Caco-2 (cell line): Measurements from ENCODE around the gene BIN2. TPM values are rescaled to one million over a fixed set of nuclear protein-coding genes. Genes with fewer than 3 reads are reported as not detected.

Experiments
- BruUV-seq: library from RNA; stranded (reverse); fragments of 400-500 nt; replicated peaks from 2 replicates; lab custom pipeline; 2021; lab: Mats Ljungman, UMichigan
- CTCF ChIA-PET: fragments of 300-600 bp; sonication (Branson Sonifier 250); formaldehyde crosslinking; loops from one replicate; lab custom pipeline; 2022; ENCODE audit warnings: antibody characterized with exemption; lab: Charles Lee
- POLR2A ChIA-PET: fragments of 300-600 bp; sonication (Branson Sonifier 250); formaldehyde crosslinking; loops from one replicate; lab custom pipeline; 2022; ENCODE audit warnings: antibody characterized with exemption; lab: Charles Lee
- DNase-seq, 2 experiments: peaks; one replicate each; pipeline versions ENCODE4 v3.0.0 to v3.0.0-alpha.2; 2020 to 2022
- H3K27me3 ChIP-seq: replicated peaks from 2 replicates; pipeline ENCODE4 v1.6.0; 2011; ENCODE audit warnings: low read length; ENCODE audit not compliant: control insufficient read depth, insufficient read depth
- H3K36me3 ChIP-seq: 2 replicates; pipeline ENCODE4 v1.5.1; 2011; ENCODE audit warnings: low read length; ENCODE audit not compliant: control insufficient read depth, insufficient read depth
- H3K4me1 ChIP-seq: fragments of 250-450 bp; sonication (Bioruptor Pico); 2 replicates; pipeline ENCODE4 v1.5.1; 2020; ENCODE audit warnings: mild to moderate bottlenecking
- H3K4me3 ChIP-seq: 2 replicates; pipeline ENCODE4 v1.5.1; 2011; ENCODE audit warnings: low read depth, mild to moderate bottlenecking, control low read depth, low read length
- H3K9me3 ChIP-seq: fragments of 250-450 bp; sonication (Bioruptor Pico); 2 replicates; pipeline ENCODE4 v1.5.1; 2020; ENCODE audit warnings: mild to moderate bottlenecking, moderate library complexity
- H3K27ac Mint-ChIP-seq: one replicate; pipeline ENCODE4 v1.8.0; 2022; ENCODE audit warnings: mixed read lengths; ENCODE audit not compliant: unreplicated experiment
- H3K27me3 Mint-ChIP-seq: one replicate; pipeline ENCODE4 v1.8.0; 2022; ENCODE audit warnings: mixed read lengths; ENCODE audit not compliant: insufficient read depth, unreplicated experiment
- H3K36me3 Mint-ChIP-seq: one replicate; pipeline ENCODE4 v1.8.0; 2022; ENCODE audit warnings: mild to moderate bottlenecking, mixed read lengths; ENCODE audit not compliant: insufficient read depth, unreplicated experiment
- H3K4me1 Mint-ChIP-seq: one replicate; pipeline ENCODE4 v1.8.0; 2022; ENCODE audit warnings: low read depth, mixed read lengths; ENCODE audit not compliant: unreplicated experiment
- H3K4me3 Mint-ChIP-seq: one replicate; pipeline ENCODE4 v1.8.0; 2022; ENCODE audit warnings: mild to moderate bottlenecking, moderate library complexity, mixed read lengths; ENCODE audit not compliant: unreplicated experiment
- H3K9me3 Mint-ChIP-seq: one replicate; pipeline ENCODE4 v1.8.0; 2022; ENCODE audit warnings: mixed read lengths; ENCODE audit not compliant: unreplicated experiment
- intact Hi-C: fragments of 100-400 bp; cut with micrococcal nuclease; formaldehyde crosslinking; loops from one replicate; pipeline ENCODE4 v1.10.0; 2022; ENCODE audit not compliant: unreplicated experiment
- total RNA-seq: library from RNA; stranded (reverse); gene quantifications from 2 replicates; pipeline ENCODE4 v1.2.3, GENCODE V29; 2022
- TF ChIP-seq, protein P1 (sequence below), 2 experiments: fragments of 200-600 bp in 1 of 2; IDR thresholded peaks; 1 replicate in 1 of 2; 2 replicates in 1 of 2; pipeline versions ENCODE4 v1.5.1 to v1.8.0; 2011 to 2022; ENCODE audit warnings: antibody characterized with exemption in 1 of 2, control low read depth in 1 of 2, inconsistent platforms in 1 of 2, low read depth in 1 of 2, low read length in 1 of 2, mild to moderate bottlenecking in 1 of 2, moderate library complexity in 1 of 2; ENCODE audit not compliant: insufficient read depth in 1 of 2, severe bottlenecking in 1 of 2, unreplicated experiment in 1 of 2

Gene BIN2
- total RNA-seq, 1 experiment from 2014 or later: 0.18 TPM

DNA sequence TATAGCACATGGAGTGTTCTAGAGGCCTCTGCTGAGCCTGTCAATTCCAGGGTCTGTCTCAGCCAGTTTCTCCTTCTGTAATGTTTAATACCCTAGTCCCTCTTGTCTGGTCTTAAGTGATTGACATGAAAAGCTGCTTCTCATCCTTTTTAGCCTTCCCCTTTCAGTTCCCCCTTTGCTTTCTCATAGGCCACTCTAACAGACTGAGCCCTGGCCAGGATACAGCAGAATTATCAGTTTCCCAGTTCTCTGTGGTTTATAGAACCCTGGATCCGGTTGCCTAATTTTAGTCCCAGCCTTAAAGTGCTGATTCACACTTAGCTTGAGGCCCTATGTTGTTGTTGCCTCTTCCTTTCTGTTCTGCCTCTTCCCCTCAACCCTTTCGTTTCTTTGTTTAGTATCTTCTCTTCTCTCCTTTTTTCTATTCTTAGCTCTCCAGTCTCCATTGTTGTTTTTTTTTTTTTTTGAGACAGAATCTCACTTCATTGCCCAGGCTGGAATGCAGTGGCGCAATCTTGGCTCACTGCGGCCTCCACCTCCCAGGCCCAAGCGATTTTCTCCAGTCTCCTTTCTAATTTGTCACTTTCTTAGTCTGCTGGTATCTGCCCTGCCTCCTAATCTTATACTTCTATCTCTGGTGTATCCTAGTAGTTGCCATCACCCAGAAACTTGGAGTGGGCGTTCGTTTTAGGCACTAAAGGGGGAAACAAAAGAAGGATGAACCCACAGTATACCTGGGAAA, 2.9 kb upstream of the BIN2 start:
- no peaks in the 10 kb centered on the region for H3K9me3 ChIP-seq
- H3K4me1 Mint-ChIP-seq: peaks cover 38% of the 10 kb centered on the region
- H3K36me3 ChIP-seq: no peaks in the 10 kb centered on the region
- H3K27me3 Mint-ChIP-seq: no peaks in the 10 kb centered on the region
- BruUV-seq: no TSS peak
- ChIA-PET POLR2A (interaction anchor here (0.6 kb wide), 4 partner anchors 13 to 100 kb away, joined by 3 to 5 read pairs (median 4); no protein-coding TSS in a partner anchor), CTCF (interaction anchor here (0.5 to 1.3 kb wide), 4 partner anchors 14 to 1384 kb away, joined by 3 to 12 read pairs (median 4); no protein-coding TSS in a partner anchor)
- H3K4me3 ChIP-seq: no peak overlapping the region
- H3K27me3 ChIP-seq: no peaks in the 10 kb centered on the region
- peaks cover 2% of the 10 kb centered on the region for H3K36me3 Mint-ChIP-seq
- intact Hi-C loops: loop anchor here (1.0 to 2.0 kb wide), 2 partner anchors 9 to 14 kb away; no protein-coding TSS in a partner anchor
- H3K4me3 Mint-ChIP-seq: peak overlapping the region; percentile 3
- peak overlapping the region; percentile 85 for H3K27ac Mint-ChIP-seq
- DNase-seq: peak in 1 of 2 experiments; percentile 67
- TF ChIP-seq, protein P1, sequence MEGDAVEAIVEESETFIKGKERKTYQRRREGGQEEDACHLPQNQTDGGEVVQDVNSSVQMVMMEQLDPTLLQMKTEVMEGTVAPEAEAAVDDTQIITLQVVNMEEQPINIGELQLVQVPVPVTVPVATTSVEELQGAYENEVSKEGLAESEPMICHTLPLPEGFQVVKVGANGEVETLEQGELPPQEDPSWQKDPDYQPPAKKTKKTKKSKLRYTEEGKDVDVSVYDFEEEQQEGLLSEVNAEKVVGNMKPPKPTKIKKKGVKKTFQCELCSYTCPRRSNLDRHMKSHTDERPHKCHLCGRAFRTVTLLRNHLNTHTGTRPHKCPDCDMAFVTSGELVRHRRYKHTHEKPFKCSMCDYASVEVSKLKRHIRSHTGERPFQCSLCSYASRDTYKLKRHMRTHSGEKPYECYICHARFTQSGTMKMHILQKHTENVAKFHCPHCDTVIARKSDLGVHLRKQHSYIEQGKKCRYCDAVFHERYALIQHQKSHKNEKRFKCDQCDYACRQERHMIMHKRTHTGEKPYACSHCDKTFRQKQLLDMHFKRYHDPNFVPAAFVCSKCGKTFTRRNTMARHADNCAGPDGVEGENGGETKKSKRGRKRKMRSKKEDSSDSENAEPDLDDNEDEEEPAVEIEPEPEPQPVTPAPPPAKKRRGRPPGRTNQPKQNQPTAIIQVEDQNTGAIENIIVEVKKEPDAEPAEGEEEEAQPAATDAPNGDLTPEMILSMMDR (IDR thresholded peaks at IDR 0.05; ENCODE audit: insufficient read depth in 1 of 2, low read depth in 1 of 2, low read length in 1 of 2, severe bottlenecking in 1 of 2, unreplicated experiment in 1 of 2): no peak
- peaks cover 26% of the 10 kb centered on the region for H3K4me1 ChIP-seq
- H3K9me3 Mint-ChIP-seq: no peaks in the 10 kb centered on the region

DNA sequence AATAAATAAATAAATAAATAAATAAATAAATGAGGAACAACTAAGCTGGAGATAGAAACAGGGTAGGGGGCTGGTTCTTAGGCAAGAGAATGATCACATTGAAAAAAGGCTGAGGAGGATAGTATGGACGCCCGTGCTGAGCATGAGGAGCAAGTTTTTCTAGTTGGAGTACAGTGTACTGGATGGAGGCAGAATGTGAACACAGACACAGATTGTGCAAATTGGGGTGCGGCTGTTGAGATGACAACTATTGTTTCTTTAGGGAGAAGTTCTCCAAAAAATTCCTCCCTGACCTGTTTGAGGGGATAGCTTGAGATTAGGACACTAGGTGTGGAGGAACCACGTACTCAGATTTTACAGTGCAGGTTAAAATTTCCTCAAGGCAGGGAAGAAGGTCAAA, 979 bp upstream of the BIN2 start:
- peaks cover 12% of the 10 kb centered on the region for H3K36me3 Mint-ChIP-seq
- Histone ChIP-seq H3K9me3 (no peaks in the 10 kb centered on the region), H3K4me1 (peaks cover 45% of the 10 kb centered on the region), H3K27me3 (no peaks in the 10 kb centered on the region), H3K36me3 (no peaks in the 10 kb centered on the region), H3K4me3 (no peak overlapping the region)
- H3K9me3 Mint-ChIP-seq: no peaks in the 10 kb centered on the region
- no peaks in the 10 kb centered on the region for H3K27me3 Mint-ChIP-seq
- H3K4me3 Mint-ChIP-seq: no peak overlapping the region
- ChIA-PET POLR2A (no interaction called here), CTCF (interaction anchor here (1.0 kb wide), 1 partner anchor 13 kb away, joined by 10 read pairs; no protein-coding TSS in a partner anchor)
- DNase-seq: peak in 1 of 2 experiments; percentile 45
- TF ChIP-seq, protein P1 (IDR thresholded peaks at IDR 0.05; ENCODE audit: insufficient read depth in 1 of 2, low read depth in 1 of 2, low read length in 1 of 2, severe bottlenecking in 1 of 2, unreplicated experiment in 1 of 2): no peak
- peaks cover 47% of the 10 kb centered on the region for H3K4me1 Mint-ChIP-seq
- peak overlapping the region; percentile 53 for H3K27ac Mint-ChIP-seq
- intact Hi-C loops: no loop called here
- no TSS peak for BruUV-seq

DNA sequence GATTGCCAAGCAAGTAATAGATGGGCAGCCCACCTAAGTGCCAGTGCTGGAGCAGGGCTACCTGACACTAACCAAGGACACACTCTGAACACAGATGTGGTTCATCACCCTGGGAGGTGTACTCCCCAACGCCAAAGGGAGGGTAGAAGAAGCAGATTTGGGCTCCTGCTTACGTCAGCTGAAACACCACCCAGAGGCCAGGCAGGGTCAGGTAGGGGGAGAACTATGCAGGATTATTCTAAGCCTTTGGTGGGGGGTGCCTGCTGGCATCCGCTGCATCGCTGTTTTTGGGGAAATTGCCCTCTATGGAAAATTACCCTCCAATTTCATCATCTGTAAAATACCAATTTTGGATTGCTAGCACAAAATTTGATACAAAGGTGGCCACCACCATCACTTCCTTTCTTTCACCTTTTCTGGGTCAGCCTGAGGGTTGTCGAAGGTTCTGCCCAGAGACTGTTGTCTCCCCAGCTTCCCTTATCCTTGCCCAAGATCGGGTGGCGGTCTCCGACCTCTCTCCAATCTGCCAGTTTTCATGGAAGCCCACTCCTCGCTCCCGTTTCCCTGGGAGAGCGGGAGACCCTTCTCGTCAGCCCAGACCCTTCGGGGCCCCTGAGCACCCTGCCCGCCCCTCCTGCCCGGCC, 535 bp downstream of the BIN2 start:
- Histone ChIP-seq H3K36me3 (no peaks in the 10 kb centered on the region), H3K4me3 (no peak overlapping the region), H3K4me1 (peaks cover 60% of the 10 kb centered on the region), H3K27me3 (no peaks in the 10 kb centered on the region), H3K9me3 (no peaks in the 10 kb centered on the region)
- intact Hi-C loops: no loop called here
- TF ChIP-seq, protein P1 (IDR thresholded peaks at IDR 0.05; ENCODE audit: insufficient read depth in 1 of 2, low read depth in 1 of 2, low read length in 1 of 2, severe bottlenecking in 1 of 2, unreplicated experiment in 1 of 2): no peak
- POLR2A ChIA-PET: no interaction called here
- Mint-ChIP-seq H3K4me1 (peaks cover 57% of the 10 kb centered on the region), H3K36me3 (peaks cover 18% of the 10 kb centered on the region), H3K4me3 (no peak overlapping the region), H3K27me3 (no peaks in the 10 kb centered on the region), H3K9me3 (no peaks in the 10 kb centered on the region), H3K27ac (peak overlapping the region; percentile 81)
- no TSS peak for BruUV-seq
- CTCF ChIA-PET: interaction anchor here (1.0 kb wide), 1 partner anchor 18 kb away, joined by 4 read pairs; no protein-coding TSS in a partner anchor
- DNase-seq: no peak
